Activated CD4-positive, alpha-beta T cell treated with anti-CD3 and anti-CD28 coated beads, Interleukin-10, Interleukin-2, amounts not matched to agents 100 ng/mL and 50 ng/mL, durations not matched to agents 16 hours and 8 hours (primary cell): Measurements from ENCODE around the gene NFE2L2.
"Not testable (repeated sequence)": the region's sequence is repeated elsewhere in the genome, so short reads cannot be mapped to it uniquely, and the experiment has no call there.

ENCODE experiments used
- DNase-seq: peaks from one replicate; pipeline ENCODE4 v3.0.0-alpha.2; 2020

NFE2L2 gene

GRCh38 chr2:177279847-177280246, 15.3 kb upstream of the NFE2L2 start:
- no peak for DNase-seq

- no peak for DNase-seq
Observed at GRCh38 chr2:177275743-177276055, 11.2 kb upstream of the NFE2L2 start.

GRCh38 chr2:177275040-177275742, 10.7 kb upstream of the NFE2L2 start:
- no peak for DNase-seq

GRCh38 chr2:177273408-177273807, 8.9 kb upstream of the NFE2L2 start:
- no peak for DNase-seq

GRCh38 chr2:177272765-177273164, 8.2 kb upstream of the NFE2L2 start:
- DNase-seq = no peak

GRCh38 chr2:177271981-177272666, 7.6 kb upstream of the NFE2L2 start:
- no peak for DNase-seq

- no peak for DNase-seq
Observed at GRCh38 chr2:177270531-177270930, 6.0 kb upstream of the NFE2L2 start.

- no peak for DNase-seq
Observed at GRCh38 chr2:177268901-177269300, 4.4 kb upstream of the NFE2L2 start.

- DNase-seq = no peak
Observed at GRCh38 chr2:177268187-177268871, 3.8 kb upstream of the NFE2L2 start.

- not testable (repeated sequence) for DNase-seq
Observed at GRCh38 chr2:177266955-177267354, 2.4 kb upstream of the NFE2L2 start.

GRCh38 chr2:177265824-177266817, 1.6 kb upstream of the NFE2L2 start:
- peak; percentile 67 for DNase-seq

GRCh38 chr2:177264209-177264692, 276 bp downstream of the NFE2L2 start:
- peak; percentile 43 for DNase-seq

GRCh38 chr2:177263451-177264208, 897 bp downstream of the NFE2L2 start:
- DNase-seq = peak; percentile 94

- DNase-seq = no peak
Observed at GRCh38 chr2:177262958-177263450, 1.5 kb downstream of the NFE2L2 start.

GRCh38 chr2:177262092-177262491, 2.4 kb downstream of the NFE2L2 start:
- DNase-seq = no peak

- DNase-seq = no peak
Observed at GRCh38 chr2:177261116-177262060, 3.1 kb downstream of the NFE2L2 start.

- no peak for DNase-seq
Observed at GRCh38 chr2:177260379-177260778, 4.1 kb downstream of the NFE2L2 start.

GRCh38 chr2:177258059-177258458, 6.5 kb downstream of the NFE2L2 start:
- DNase-seq = no peak

- DNase-seq = no peak
Observed at GRCh38 chr2:177257471-177257870, 7.1 kb downstream of the NFE2L2 start.

- peak; percentile 26 for DNase-seq
Observed at GRCh38 chr2:177256695-177257094, 7.8 kb downstream of the NFE2L2 start.

GRCh38 chr2:177256026-177256425, 8.5 kb downstream of the NFE2L2 start:
- no peak for DNase-seq
